Bronchial epithelial cell (primary cell): ENCODE results near the gene NOL4L. TPM values are rescaled to one million over a fixed set of nuclear protein-coding genes. Genes with fewer than 3 reads are reported as not detected.

ENCODE experiments used
- DNase-seq: peaks from one replicate; pipeline ENCODE4 v3.0.0-alpha.2; 2010; ENCODE audit warnings: low read depth
- FAIRE-seq: peaks from 2 replicates; lab custom pipeline; 2011; peaks lifted over from hg19 to GRCh38; lab: Jason Lieb, UNC
- H3K27me3 ChIP-seq: 2 replicates; pipeline ENCODE4 v1.5.1; 2011; ENCODE audit warnings: low read length; ENCODE audit not compliant: control insufficient read depth, insufficient read depth
- H3K36me3 ChIP-seq: 2 replicates; pipeline ENCODE4 v1.5.1; 2011; ENCODE audit warnings: low read length; ENCODE audit not compliant: control insufficient read depth, insufficient read depth
- H3K4me3 ChIP-seq: 2 replicates; pipeline ENCODE4 v1.5.1; 2011; ENCODE audit warnings: mild to moderate bottlenecking, low read depth, low read length, control low read depth
- CTCF ChIP-seq: IDR thresholded peaks from 2 replicates; pipeline ENCODE4 v1.5.1; 2011; ENCODE audit warnings: mild to moderate bottlenecking, moderate library complexity, low read length, control low read depth, inconsistent platforms; ENCODE audit not compliant: insufficient read depth, severe bottlenecking
- total RNA-seq: library from RNA; depleted of rRNA; stranded (reverse); fragments of >200 nt; gene quantifications from 2 replicates; pipeline ENCODE4 v1.2.1, GENCODE V29; 2014

NOL4L gene
- total RNA-seq, 1 donor from 2014 or later: 1.8 TPM

- no peak for TF ChIP-seq CTCF
- H3K36me3 ChIP-seq: peaks cover 5% of the 10 kb centered on the region
- no peak for DNase-seq
These were observed 137.8 kb downstream of the NOL4L start for GRCh38 chr20:32447136-32448027.

GRCh38 chr20:32446301-32447100 is 138.6 kb downstream of the NOL4L start:
- DNase-seq (no peak), FAIRE-seq (no peak)
- no peaks in the 10 kb centered on the region for H3K27me3 ChIP-seq
- H3K4me3 ChIP-seq: no peak overlapping the region
- H3K36me3 ChIP-seq: peaks cover 3% of the 10 kb centered on the region
- TF ChIP-seq CTCF: no peak

More at GRCh38 chr20:32447136-32448027, 137.8 kb downstream of the NOL4L start:
- no peaks in the 10 kb centered on the region for H3K27me3 ChIP-seq
- FAIRE-seq: no peak
- no peak overlapping the region for H3K4me3 ChIP-seq

GRCh38 chr20:32445539-32446273 is 139.4 kb downstream of the NOL4L start:
- DNase-seq (no peak), FAIRE-seq (no peak)
- peaks cover 1% of the 10 kb centered on the region for H3K36me3 ChIP-seq
- H3K27me3 ChIP-seq: no peaks in the 10 kb centered on the region
- H3K4me3 ChIP-seq: no peak overlapping the region
- TF ChIP-seq CTCF: no peak

GRCh38 chr20:32444474-32445220 is 140.5 kb downstream of the NOL4L start:
- FAIRE-seq: no peak
- DNase-seq: no peak
- no peak overlapping the region for H3K4me3 ChIP-seq
- no peak for TF ChIP-seq CTCF
- no peaks in the 10 kb centered on the region for H3K27me3 ChIP-seq
- H3K36me3 ChIP-seq: peaks cover 1% of the 10 kb centered on the region

- no peak for TF ChIP-seq CTCF
- Histone ChIP-seq H3K36me3 (peaks cover 3% of the 10 kb centered on the region), H3K27me3 (no peaks in the 10 kb centered on the region), H3K4me3 (no peak overlapping the region)
- FAIRE-seq: no peak
- DNase-seq: no peak
These were observed 141.7 kb downstream of the NOL4L start for GRCh38 chr20:32443386-32443974.
